GM12872 (cell line): Measurements from ENCODE around the gene CYP4F2.

Experiments
- TF ChIP-seq, protein P1 (sequence below): IDR thresholded peaks from 3 replicates; pipeline ENCODE4 v1.5.1; 2011; ENCODE audit warnings: low read depth, mild to moderate bottlenecking, low read length, moderate library complexity; ENCODE audit not compliant: insufficient read depth

CYP4F2 gene

DNA sequence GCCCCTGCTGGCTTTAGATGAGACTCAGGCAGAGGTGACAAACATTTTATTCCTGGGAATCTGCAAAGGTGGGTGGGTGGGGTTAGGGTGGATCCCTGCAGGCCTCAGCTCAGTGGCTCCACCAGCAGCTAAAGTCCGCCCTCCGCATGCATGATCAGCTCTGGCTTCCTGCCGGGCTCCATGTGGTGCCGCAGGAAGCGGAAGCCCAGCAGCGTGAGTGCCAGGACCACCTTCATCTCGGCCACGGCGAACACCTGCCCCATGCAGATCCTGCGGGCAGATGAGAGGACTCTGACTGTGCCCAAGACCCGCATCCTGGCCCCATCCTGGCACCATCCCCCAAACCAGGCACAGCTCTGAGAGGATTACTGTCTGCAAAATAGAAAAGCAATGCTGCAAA is 26.3 kb downstream of the CYP4F2 start:
- TF ChIP-seq, protein P1, sequence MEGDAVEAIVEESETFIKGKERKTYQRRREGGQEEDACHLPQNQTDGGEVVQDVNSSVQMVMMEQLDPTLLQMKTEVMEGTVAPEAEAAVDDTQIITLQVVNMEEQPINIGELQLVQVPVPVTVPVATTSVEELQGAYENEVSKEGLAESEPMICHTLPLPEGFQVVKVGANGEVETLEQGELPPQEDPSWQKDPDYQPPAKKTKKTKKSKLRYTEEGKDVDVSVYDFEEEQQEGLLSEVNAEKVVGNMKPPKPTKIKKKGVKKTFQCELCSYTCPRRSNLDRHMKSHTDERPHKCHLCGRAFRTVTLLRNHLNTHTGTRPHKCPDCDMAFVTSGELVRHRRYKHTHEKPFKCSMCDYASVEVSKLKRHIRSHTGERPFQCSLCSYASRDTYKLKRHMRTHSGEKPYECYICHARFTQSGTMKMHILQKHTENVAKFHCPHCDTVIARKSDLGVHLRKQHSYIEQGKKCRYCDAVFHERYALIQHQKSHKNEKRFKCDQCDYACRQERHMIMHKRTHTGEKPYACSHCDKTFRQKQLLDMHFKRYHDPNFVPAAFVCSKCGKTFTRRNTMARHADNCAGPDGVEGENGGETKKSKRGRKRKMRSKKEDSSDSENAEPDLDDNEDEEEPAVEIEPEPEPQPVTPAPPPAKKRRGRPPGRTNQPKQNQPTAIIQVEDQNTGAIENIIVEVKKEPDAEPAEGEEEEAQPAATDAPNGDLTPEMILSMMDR = no peak

DNA sequence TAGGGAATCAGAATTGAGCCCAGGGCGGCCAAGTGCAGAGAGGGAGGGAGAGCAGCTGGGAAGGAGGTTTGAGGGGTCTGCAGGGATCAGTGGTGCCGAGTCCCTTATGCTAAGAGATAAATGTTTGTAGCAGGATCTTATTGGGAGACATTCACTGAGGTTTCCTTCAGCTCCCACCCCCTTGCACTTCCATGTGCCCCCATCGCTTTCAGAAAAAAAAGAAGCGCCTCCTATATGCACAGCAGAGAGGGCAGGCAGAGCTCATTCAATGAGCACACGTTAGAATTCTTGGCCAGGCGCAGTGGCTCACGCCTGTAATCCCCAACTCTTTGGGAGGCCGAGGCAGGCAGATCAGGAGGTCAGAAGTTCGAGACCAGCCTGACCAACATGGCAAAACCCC is 28.0 kb downstream of the CYP4F2 start:
- TF ChIP-seq, protein P1 = no peak

DNA sequence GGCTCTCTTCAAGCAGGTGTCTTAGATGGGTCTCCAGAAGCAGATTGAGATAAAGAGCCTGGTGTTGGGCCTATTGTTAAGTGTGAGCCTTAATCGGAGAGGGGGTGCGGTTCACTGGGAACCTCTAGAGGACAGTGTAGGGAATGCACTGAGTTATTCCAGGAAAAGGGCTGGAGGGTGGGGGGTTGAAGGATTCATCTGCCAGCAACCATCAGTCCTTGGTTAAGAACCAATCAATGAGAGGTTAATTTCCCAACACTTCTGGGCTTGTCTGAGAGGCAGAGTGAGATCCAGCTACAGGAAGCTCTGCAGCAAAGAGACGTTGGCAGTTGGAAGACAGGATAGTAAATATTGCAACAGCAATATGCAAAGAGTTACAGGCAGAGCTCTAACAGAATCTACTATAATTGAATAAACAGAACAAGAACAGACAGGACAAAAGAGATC is 28.7 kb downstream of the CYP4F2 start:
- TF ChIP-seq, protein P1 = peak; percentile 71

DNA sequence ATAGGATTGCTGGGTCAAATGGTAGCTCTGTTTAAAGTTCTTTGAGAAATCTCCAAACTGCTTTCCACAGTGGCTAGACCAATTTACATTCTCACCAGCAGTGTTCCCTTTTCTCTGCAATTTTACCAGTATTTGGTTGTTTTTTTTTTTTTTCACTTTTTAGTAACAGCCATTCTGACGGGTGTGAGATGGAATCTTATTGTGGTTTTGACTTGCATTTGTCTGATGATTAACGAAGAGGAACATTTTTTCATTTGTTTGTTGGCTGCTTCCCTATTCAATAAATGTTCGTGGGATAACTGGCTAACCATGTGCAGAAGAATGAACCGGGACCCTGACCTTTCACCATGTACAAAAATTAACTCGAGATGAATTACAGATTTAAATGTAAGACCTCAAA is 31.2 kb downstream of the CYP4F2 start:
- TF ChIP-seq, protein P1 = no peak

DNA sequence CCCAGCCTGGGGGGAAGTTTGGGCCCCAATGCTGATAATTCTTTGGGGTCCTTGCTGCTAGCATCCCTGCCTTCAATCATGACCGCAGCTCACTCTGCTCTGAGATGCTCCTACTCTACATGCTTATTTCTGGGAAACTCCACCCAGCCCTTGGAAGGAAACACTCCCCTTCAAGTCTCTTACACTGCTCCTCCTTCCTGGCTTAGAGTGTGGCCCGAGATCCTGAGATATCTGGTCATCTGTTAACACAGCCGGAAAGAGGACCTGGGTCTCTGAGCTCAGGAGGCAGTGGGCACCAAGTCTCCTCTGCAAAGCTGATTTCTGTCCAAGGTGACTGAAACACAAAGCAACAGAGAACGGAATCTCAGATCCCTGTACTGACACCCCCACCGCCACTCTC is 33.0 kb downstream of the CYP4F2 start:
- TF ChIP-seq, protein P1 = no peak

DNA sequence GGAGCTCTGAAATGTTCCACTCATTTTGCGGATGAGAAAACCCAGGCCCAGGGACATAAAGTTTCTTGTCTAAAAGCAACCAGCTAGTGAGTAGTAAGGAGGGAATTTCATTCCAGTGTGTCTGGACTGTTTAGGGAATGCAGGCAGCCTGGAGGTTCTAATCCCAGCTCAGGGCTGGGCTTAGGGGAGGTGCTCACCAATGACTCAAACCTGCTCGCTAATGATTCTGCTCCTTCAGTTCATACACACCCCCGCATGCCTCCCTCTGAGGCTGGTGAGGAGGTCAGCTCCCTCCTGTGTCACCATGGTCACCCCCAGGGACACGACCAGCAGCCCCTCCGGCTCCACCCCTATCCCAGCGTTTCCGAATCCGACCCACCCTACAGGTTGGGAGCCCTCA is 34.6 kb downstream of the CYP4F2 start:
- TF ChIP-seq, protein P1 = no peak

DNA sequence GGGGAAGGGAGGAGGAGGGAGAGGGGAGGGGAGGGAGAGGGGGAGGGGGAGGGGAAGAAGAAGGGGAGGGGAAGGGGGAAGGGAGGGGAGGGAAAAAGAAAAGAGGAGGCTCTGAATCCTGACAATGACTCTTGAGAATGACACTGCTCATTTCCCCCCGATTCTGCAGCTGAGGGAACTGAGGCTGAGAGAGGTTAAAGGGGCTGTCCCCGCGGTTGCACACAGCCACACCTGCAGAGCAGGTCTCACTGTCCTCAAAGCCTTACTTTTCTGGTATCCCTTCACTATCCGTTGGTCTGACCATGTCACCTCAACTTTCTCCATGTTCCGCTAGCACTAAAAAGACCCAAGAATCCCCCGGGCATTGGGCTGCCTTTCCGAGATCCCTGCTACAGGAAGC is 35.4 kb downstream of the CYP4F2 start:
- TF ChIP-seq, protein P1 = no peak

DNA sequence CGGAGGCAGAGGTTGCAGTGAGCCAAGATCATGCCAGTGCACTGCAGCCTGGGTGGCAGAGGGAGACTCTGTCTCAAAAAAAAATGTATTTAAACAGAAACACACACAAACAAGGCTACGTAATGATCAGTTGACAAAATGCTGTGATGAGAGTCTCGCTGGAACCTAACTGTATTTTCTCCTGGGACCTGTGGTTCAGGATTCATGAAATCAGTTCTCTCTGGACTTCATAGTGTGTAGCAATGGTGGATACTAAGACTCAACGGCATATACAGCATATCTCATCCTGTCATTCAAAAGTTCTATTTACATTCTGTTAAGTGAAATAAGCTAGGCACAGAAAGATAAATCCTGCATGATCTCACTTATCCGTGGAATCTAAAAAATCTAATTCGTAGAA is 37.4 kb downstream of the CYP4F2 start:
- TF ChIP-seq, protein P1 = no peak
